Measurements from ENCODE around the gene RASD1. TPM values are rescaled to one million over a fixed set of nuclear protein-coding genes. Genes with fewer than 3 reads are reported as not detected.

The RASD1 gene
- polyA plus RNA-seq, 4 donors: 0.74 to 1.3 (median 0.89) TPM

GRCh38 chr17:17511881-17512858 lies 16.0 kb upstream of the RASD1 start:
- no peak for DNase-seq (ENCODE audit: low read depth in 4 of 4, low spot score in 3 of 4)

DNA sequence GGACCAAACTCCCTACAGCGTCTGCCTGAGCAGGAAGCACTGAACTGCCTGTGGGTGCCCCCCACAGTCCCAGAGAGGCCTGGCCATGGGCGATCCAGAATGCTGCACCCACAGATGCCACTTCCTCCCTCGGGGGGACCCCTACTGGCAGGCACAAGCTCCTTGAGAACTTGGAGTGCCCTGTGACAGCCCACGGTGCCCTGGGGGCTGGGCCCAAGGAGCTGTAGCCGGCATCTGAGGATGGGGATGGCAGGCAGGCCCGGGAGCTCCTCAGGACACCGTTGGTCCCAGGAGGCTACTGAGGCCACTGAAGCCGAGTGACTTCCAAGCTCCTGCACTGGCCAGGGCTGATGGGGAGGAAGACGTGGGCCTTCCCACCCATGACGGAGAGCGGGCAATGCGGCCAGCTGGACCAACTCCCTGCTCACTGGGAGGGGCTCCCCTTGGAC lies 15.1 kb upstream of the RASD1 start:
- no peak for DNase-seq (ENCODE audit: low read depth in 4 of 4, low spot score in 3 of 4)

DNA sequence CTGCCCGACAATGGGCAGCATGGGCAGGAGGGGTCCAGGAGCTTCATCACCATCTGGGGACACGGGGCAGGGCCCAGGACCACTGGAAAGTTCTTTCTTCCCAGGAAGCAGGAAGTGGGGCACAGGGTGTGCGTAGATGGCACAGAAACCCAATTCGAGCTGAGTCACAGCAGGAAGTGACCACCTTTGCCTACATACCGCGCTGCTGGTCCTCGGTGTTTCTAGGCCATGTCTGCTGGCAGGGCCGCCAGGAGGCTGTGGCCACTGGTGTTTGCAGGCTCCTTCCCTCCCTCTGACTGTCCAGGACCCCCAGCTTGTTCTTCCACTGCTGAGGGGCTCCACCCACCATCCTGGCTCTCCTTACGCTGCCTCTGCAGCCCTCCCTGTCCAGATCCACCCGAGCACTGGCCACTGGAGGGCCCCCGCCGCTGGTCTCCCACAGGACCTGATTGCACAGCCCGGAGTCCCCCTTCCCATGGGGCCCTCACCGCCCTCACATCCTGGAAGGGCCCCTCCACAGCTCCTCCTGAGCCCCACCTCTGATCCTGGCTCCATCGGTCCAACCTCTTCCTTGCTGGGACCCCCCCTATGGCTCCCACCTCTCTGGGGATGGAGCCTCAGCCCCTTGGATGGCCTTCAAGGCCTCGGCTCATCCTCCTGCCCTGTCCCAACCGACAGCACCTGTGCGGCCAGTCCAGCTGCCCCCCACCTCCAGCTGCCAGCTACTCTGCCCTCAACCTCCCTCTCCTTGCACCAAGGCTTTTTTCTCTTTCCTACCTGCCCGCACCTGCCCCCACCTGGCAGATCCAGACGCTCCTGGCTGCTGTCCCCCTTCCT lies 14.5 kb upstream of the RASD1 start:
- no peak for DNase-seq (ENCODE audit: low read depth in 4 of 4, low spot score in 3 of 4)

- DNase-seq (ENCODE audit: low read depth in 4 of 4, low spot score in 3 of 4): no peak
These were observed 13.6 kb upstream of the RASD1 start for GRCh38 chr17:17509601-17510425.

GRCh38 chr17:17508646-17509591 lies 12.7 kb upstream of the RASD1 start:
- DNase-seq (ENCODE audit: low read depth in 4 of 4, low spot score in 3 of 4): no peak

DNA sequence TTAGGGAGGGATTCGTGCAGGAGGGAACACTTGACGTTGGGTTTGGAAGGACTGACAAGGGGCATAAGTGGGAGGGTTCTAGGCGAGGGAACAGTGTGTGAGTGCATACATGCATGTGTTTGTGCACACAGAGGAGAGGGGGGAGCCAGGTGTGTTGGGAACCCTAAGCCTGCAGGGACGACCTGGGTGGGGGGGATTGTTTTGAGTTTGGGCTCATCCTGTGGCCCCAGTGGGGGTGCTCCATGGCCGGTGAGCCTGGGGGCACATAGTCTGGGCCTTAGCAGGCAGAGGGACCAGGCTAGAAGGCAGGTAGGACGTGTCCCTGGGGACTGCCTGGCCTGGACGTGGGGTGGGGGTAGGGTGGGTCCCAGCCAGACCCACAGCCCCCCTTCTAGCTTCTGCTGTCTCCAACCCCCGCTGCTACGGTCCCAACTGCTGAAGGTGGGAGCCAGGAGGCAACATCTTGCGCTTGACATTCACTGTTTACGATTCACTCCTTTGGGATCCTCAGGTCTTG lies 11.9 kb upstream of the RASD1 start:
- DNase-seq (ENCODE audit: low read depth in 4 of 4, low spot score in 3 of 4): no peak

DNA sequence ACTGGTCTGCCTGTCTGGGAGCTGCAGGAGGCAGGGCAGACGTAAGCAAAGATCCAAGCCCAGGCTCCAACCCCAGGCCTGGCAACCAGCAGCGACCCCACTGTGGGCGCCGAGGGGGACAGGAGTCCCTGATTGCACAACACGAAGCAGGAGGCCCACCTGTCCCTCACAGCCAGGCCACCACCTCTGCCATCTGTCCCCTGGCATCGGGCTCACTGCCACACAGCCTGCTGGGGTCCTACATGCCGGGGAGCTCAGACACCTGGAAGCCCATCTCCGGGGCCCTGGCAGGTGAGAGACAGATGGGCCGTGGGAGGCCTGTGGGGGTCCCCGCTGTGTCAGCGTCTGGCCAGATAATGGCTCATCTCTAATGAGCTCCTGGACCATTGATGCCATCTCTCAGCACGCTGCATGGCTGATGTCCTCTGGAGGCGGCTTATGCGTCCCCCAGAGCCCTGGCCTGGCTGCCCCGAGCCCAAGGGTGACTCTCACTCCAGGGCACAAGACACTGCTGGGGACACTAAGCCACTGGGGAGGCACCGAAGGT lies 11.3 kb upstream of the RASD1 start:
- DNase-seq (ENCODE audit: low read depth in 4 of 4, low spot score in 3 of 4): no peak

GRCh38 chr17:17506893-17507464 lies 10.8 kb upstream of the RASD1 start:
- no peak for DNase-seq (ENCODE audit: low read depth in 4 of 4, low spot score in 3 of 4)

DNA sequence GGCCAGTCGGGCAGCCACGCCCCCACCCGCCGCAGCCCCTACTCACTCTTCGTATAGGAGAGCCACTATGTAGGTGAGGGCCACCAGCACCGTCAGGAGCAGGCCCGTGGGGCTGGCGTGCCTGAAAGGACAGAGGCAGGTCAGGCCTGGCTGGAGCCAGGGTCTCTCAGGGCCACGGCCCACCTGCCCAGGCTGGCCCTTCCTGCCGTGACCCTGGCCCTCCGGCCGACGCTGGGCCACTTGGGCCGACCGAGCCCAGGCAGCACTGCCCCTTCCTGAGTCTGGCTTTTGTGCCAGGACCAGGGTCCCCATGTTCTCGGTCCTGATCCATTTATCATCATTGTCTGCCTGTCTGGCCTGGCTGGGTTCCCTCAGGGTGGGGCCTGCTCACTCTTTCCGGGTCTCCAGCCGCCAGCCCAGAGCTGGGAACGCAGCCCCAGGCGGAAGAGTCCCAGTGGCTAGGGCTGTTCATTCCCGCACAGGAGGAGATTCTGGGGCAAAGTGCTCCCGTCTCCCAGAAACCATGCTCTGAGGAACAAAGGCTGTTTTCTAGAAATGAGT lies 10.1 kb upstream of the RASD1 start:
- no peak for DNase-seq (ENCODE audit: low read depth in 4 of 4, low spot score in 3 of 4)

DNA sequence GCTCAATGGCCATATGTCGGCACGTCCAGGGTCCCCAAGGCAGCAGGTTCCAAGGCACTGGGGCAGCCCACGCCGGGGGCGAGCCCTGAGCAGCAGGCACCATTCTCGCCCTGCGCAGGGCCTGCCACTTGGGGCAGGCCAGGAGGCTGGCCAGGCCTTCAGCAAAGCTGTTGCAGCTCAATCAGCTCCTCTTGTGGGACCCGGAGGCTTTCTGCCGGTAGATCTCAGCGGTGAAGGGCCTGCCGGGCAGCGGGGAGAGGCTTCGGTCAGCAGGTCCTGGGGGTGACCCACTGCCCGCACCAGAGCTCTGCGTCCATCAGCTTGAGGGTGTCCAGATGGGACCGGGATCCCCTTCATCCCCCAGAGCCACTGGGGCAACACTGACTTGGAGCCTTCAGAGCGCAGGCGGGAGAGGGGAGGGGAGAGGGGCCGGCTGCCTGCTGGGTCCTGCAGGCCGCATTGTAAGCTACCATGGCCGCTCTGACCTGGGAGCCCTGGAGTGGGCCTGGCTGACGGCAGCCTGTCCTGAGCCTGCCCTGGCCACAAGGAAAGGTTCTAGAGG lies 9.5 kb upstream of the RASD1 start:
- no peak for DNase-seq (ENCODE audit: low read depth in 4 of 4, low spot score in 3 of 4)

GRCh38 chr17:17505151-17505550 lies 9.0 kb upstream of the RASD1 start:
- DNase-seq (ENCODE audit: low read depth in 4 of 4, low spot score in 3 of 4): no peak

GRCh38 chr17:17504341-17505140 lies 8.3 kb upstream of the RASD1 start:
- DNase-seq (ENCODE audit: low read depth in 4 of 4, low spot score in 3 of 4): no peak

GRCh38 chr17:17503566-17504130 lies 7.5 kb upstream of the RASD1 start:
- no peak for DNase-seq (ENCODE audit: low read depth in 4 of 4, low spot score in 3 of 4)

DNA sequence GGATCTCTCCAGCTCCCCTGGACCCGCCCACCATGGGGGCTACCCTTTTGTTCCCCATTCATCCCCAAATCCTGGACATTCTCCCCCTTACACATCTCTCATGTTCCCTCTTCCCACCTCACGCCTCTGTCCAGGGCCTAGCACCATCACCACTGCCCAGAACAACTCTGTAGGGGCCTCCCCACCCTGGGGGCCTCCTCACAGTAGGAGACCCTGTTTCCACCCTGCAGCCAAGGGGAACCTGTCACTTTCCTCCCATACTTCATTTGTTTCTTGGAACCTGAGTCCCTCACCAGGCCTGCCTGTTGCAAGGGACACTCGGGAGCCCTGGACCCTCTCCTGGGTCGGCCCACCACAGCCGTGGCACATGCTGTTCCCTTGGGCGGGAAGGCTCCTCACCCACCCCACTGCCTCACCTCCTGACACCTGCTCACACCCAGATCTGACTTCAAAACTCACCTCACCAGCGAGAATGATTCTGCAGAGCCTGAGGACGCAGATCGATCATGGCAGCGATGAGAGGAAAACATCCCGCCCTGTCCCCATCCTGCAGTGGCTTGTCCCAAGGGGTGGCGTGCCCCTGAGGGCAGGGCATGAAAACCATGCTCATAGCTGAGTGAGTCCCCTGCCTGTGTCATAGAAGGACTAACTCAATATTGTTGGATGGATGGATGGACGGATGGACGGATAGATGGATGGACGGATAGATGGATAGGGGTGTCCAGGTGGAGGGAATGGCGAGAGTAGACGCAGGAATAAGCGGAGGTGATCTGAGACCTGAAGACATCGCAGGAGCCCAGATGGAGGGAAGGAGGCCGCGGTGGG lies 6.8 kb upstream of the RASD1 start:
- no peak for DNase-seq (ENCODE audit: low read depth in 4 of 4, low spot score in 3 of 4)

- DNase-seq (ENCODE audit: low read depth in 4 of 4, low spot score in 3 of 4): no peak
These were observed 4.9 kb upstream of the RASD1 start for GRCh38 chr17:17500999-17501605.

Measured in right renal pelvis (tissue), 4 donors.